ENCODE results near the gene SOCS4. TPM values are rescaled to one million over a fixed set of nuclear protein-coding genes. Genes with fewer than 3 reads are reported as not detected.

Gene SOCS4
- total RNA-seq, 4 donors from 2014 or later = 9.7 to 19.3 (median 14.3) TPM

DNA sequence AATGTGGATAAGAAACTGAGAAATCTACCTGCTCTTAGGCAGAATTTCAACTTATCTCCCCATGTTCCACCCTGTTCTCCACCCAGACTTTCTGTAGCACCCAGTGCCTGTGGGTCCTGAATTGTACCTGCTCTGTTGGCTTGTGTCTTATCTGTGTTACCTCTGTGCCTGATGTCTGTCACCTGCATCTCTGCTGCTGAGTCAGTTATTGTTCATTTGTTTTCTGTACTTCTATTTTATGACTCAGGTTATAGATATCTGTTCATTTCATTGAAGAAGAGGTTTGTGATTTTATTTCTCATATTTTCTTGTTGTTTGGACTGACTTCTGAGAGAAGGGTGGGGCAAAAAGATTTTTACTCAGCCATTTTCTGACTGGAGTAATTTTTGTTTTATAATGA, 11.7 kb downstream of the SOCS4 start:
- H3K36me3 ChIP-seq = peaks cover 0 to 14% of the 10 kb centered on the region in 2 donors
- in situ Hi-C loops (cut with MboI; ENCODE audit: low sequenced_read_pairs in 4 of 4) = no loop called here
- ATAC-seq = no peak

DNA sequence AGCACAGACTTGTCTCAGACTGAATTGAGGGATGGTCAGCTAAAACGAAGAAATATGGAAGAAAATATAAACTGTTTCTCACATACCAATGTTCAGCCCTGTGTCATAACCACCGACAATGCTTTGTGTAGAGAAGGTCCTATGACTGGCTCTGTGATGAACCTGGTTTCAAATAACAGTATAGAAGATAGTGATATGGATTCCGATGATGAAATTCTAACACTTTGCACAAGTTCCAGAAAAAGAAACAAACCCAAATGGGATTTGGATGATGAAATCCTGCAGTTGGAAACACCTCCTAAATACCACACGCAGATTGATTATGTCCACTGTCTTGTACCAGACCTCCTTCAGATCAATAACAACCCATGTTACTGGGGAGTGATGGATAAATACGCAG, 16.5 kb downstream of the SOCS4 start:
- intact Hi-C loops (cut with DNase I; ENCODE audit: low total_unique reads) = no loop called here
- Histone ChIP-seq H3K27me3 (no peaks in the 10 kb centered on the region), H3K36me3 (peaks cover 0 to 22% of the 10 kb centered on the region in 2 donors), H3K27ac (no peak overlapping the region), H3K4me3 (no peak overlapping the region), H3K4me1 (no peaks in the 10 kb centered on the region), H3K9me3 (no peaks in the 10 kb centered on the region)
- in situ Hi-C loops (cut with MboI; ENCODE audit: low sequenced_read_pairs in 4 of 4) = no loop called here
- TF ChIP-seq POLR2A (IDR thresholded peaks at IDR 0.05) = no peak
- TF ChIP-seq, protein P1, sequence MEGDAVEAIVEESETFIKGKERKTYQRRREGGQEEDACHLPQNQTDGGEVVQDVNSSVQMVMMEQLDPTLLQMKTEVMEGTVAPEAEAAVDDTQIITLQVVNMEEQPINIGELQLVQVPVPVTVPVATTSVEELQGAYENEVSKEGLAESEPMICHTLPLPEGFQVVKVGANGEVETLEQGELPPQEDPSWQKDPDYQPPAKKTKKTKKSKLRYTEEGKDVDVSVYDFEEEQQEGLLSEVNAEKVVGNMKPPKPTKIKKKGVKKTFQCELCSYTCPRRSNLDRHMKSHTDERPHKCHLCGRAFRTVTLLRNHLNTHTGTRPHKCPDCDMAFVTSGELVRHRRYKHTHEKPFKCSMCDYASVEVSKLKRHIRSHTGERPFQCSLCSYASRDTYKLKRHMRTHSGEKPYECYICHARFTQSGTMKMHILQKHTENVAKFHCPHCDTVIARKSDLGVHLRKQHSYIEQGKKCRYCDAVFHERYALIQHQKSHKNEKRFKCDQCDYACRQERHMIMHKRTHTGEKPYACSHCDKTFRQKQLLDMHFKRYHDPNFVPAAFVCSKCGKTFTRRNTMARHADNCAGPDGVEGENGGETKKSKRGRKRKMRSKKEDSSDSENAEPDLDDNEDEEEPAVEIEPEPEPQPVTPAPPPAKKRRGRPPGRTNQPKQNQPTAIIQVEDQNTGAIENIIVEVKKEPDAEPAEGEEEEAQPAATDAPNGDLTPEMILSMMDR (IDR thresholded peaks at IDR 0.05 in 4 of 5, conservative IDR thresholded peaks at IDR 0.05 in 1 of 5) = no peak
- ATAC-seq = no peak
- DNase-seq = no peak

More for the DNA sequence above, 11.7 kb downstream of the SOCS4 start:
- Histone ChIP-seq H3K4me1 (peaks cover 0 to 4% of the 10 kb centered on the region in 2 donors), H3K4me3 (no peak overlapping the region), H3K27me3 (no peaks in the 10 kb centered on the region), H3K27ac (no peak overlapping the region), H3K9me3 (no peaks in the 10 kb centered on the region)
- no peak for DNase-seq
- TF ChIP-seq, protein P1 (IDR thresholded peaks at IDR 0.05 in 4 of 5, conservative IDR thresholded peaks at IDR 0.05 in 1 of 5) = no peak
- no peak for TF ChIP-seq POLR2A (IDR thresholded peaks at IDR 0.05)
- intact Hi-C loops (cut with DNase I; ENCODE audit: low total_unique reads) = no loop called here

DNA sequence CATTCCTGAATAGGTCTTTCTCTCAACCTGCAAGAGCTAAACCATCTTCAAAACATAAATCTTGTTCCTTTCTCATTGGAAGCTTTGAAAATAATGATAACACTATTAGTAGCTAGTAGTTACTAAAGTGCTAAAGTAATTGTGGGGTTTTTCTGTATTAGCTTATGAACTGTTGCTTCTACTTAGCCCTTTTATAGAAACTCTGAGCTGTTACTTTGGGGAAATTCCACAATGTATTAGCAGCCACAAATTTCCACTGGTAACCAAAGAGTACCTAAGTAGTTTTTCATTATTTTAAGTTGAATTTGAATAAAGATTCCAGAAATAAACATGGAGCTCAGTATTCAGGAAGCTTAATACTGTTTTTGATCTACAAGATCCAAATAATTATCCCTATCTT, 18.1 kb downstream of the SOCS4 start:
- no peak for ATAC-seq
- H3K27ac ChIP-seq = no peak overlapping the region
- no peaks in the 10 kb centered on the region for H3K4me1 ChIP-seq
- no peak for TF ChIP-seq POLR2A (IDR thresholded peaks at IDR 0.05)
- TF ChIP-seq, protein P1 (IDR thresholded peaks at IDR 0.05 in 4 of 5, conservative IDR thresholded peaks at IDR 0.05 in 1 of 5) = no peak
- no peaks in the 10 kb centered on the region for H3K9me3 ChIP-seq
- no peaks in the 10 kb centered on the region for H3K27me3 ChIP-seq
- no peak for DNase-seq
- intact Hi-C loops (cut with DNase I; ENCODE audit: low total_unique reads) (no loop called here), in situ Hi-C loops (cut with MboI; ENCODE audit: low sequenced_read_pairs in 4 of 4) (no loop called here)
- H3K36me3 ChIP-seq = peaks cover 0 to 22% of the 10 kb centered on the region in 2 donors
- no peak overlapping the region for H3K4me3 ChIP-seq

DNA sequence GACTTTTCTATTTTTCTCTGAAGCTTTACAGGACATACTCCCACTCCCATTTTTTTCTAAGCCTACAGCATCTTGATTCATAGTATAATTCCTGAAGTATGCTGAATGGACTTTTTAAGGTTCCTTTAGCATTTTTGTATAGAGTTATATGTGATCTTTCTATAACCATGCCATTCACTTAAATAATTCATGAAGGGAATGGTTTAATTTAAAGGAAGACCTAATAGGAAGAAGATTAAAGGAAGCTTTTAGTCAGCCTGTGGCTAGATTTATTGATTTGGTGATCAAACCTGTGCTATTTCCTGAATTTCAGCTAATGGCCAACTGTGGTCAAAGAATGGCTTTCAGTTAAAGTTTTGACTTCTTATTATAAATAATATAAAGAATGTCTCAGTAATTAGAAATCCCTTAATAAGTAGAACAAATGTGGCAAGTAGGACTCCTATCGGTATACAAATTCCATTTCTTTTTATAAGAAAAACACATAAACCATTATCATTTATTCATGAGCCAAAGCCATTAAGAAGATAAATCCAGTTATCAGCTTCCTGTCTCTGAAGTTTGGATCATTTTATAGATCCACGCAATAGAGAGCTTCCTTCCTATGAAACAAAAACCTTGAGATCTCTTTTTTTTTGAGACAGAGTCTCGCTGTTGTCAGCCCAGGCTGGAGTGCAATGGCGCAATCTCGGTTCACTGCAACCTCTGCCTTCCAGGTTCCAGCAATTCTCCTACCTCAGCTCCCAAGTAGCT, 20.4 kb downstream of the SOCS4 start:
- peaks cover 0 to 22% of the 10 kb centered on the region in 2 donors for H3K36me3 ChIP-seq
- in situ Hi-C loops (cut with MboI; ENCODE audit: low sequenced_read_pairs in 4 of 4) = no loop called here
- H3K9me3 ChIP-seq = no peaks in the 10 kb centered on the region
- no peak for DNase-seq
- H3K27me3 ChIP-seq = no peaks in the 10 kb centered on the region
- no peak for ATAC-seq
- TF ChIP-seq, protein P1 (IDR thresholded peaks at IDR 0.05 in 4 of 5, conservative IDR thresholded peaks at IDR 0.05 in 1 of 5) = no peak
- no peak for TF ChIP-seq POLR2A (IDR thresholded peaks at IDR 0.05)
- H3K4me1 ChIP-seq = peaks cover 6 to 9% of the 10 kb centered on the region in 2 donors
- H3K4me3 ChIP-seq = no peak overlapping the region
- H3K27ac ChIP-seq = no peak overlapping the region
- intact Hi-C loops (cut with DNase I; ENCODE audit: low total_unique reads) = no loop called here
